ENCODE results near the gene ATP2A3. TPM values are rescaled to one million over a fixed set of nuclear protein-coding genes. Genes with fewer than 3 reads are reported as not detected.

ATP2A3 gene
- total RNA-seq, 4 donors from 2014 or later, result 5.7 to 33.6 (median 17.5) TPM

DNA sequence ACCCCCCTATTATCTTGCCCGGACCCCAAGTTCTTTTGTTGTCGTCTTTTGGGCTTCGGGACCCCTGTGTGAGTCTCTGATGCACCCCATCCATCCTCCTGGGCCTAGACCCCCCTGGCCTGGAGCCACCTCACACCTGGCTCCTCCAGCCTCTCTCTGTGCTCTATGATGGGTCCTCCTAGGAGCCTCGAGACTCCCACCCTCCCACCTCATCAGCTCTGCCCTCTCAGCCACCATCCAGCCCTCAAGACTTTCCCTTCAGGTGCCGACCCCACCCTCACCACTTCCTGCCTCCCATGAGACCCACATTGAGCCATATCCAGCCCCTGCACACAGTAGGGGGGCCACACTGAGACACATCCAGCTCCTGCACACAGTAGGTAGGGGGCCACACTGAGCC is 8.7 kb upstream of the ATP2A3 start:
- TF ChIP-seq, protein P1, sequence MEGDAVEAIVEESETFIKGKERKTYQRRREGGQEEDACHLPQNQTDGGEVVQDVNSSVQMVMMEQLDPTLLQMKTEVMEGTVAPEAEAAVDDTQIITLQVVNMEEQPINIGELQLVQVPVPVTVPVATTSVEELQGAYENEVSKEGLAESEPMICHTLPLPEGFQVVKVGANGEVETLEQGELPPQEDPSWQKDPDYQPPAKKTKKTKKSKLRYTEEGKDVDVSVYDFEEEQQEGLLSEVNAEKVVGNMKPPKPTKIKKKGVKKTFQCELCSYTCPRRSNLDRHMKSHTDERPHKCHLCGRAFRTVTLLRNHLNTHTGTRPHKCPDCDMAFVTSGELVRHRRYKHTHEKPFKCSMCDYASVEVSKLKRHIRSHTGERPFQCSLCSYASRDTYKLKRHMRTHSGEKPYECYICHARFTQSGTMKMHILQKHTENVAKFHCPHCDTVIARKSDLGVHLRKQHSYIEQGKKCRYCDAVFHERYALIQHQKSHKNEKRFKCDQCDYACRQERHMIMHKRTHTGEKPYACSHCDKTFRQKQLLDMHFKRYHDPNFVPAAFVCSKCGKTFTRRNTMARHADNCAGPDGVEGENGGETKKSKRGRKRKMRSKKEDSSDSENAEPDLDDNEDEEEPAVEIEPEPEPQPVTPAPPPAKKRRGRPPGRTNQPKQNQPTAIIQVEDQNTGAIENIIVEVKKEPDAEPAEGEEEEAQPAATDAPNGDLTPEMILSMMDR (IDR thresholded peaks at IDR 0.05), result no peak
- no peak for TF ChIP-seq POLR2A (IDR thresholded peaks at IDR 0.05)
- intact Hi-C loops (cut with DNase I; ENCODE audit: low total_unique reads), result no loop called here
- no peaks in the 10 kb centered on the region for H3K4me1 ChIP-seq

DNA sequence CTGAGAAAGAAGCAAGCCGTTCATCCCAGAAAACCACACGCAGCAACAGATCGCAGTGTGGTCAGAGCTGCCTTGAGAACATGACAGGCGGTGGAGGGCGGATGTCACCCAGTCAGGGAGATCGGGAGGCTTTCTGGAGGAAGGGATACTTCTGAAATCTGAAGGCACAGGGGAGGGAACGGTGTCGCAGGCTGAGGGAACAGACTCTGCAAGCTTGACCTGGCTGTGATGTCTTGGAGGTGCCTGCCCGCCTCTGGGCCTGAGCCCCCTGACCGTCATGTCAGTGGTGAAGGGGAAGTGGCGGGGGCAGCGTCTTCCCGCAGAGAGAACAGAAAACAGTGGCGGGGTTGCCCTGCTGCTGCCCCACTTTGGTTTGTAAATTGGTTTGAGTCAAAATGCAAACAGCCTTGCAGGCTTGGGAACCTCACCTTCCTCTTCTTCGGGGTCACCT is 8.1 kb upstream of the ATP2A3 start:
- Histone ChIP-seq H3K36me3 (no peaks in the 10 kb centered on the region), H3K27me3 (no peaks in the 10 kb centered on the region), H3K9me3 (no peaks in the 10 kb centered on the region), H3K4me3 (no peak overlapping the region), H3K27ac (no peak overlapping the region), H3K4me1 (no peaks in the 10 kb centered on the region)
- TF ChIP-seq, protein P1 (IDR thresholded peaks at IDR 0.05), result no peak
- no peak for TF ChIP-seq POLR2A (IDR thresholded peaks at IDR 0.05)
- DNase-seq, result no peak
- intact Hi-C loops (cut with DNase I; ENCODE audit: low total_unique reads), result no loop called here

More for the DNA sequence above, 8.7 kb upstream of the ATP2A3 start:
- H3K9me3 ChIP-seq, result no peaks in the 10 kb centered on the region
- H3K36me3 ChIP-seq, result no peaks in the 10 kb centered on the region
- no peaks in the 10 kb centered on the region for H3K27me3 ChIP-seq
- no peak overlapping the region for H3K27ac ChIP-seq
- DNase-seq, result no peak
- H3K4me3 ChIP-seq, result no peak overlapping the region

DNA sequence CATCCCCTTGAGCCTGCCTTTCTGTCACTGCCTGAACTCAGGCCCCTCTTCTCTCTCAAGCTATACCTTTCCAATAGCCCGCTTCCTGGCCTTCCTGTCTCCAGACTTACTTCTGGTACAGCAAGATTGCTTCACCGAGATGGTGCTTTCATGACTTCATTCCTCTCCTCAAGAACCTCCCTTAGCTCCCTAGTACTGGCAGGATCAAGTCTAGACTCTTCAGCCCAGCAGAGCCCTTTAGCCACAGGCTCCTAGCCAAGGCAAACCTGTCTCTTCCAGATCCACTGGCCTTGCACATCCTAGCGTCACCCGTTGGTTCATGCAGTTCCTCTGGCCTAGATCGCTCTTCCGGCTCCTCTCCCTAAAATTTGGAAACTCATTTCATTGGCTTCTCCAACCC is 6.4 kb upstream of the ATP2A3 start:
- Histone ChIP-seq H3K27me3 (no peaks in the 10 kb centered on the region), H3K36me3 (no peaks in the 10 kb centered on the region), H3K4me1 (no peaks in the 10 kb centered on the region), H3K4me3 (no peak overlapping the region), H3K9me3 (no peaks in the 10 kb centered on the region), H3K27ac (no peak overlapping the region)
- intact Hi-C loops (cut with DNase I; ENCODE audit: low total_unique reads), result no loop called here
- TF ChIP-seq, protein P1 (IDR thresholded peaks at IDR 0.05), result no peak
- no peak for DNase-seq

DNA sequence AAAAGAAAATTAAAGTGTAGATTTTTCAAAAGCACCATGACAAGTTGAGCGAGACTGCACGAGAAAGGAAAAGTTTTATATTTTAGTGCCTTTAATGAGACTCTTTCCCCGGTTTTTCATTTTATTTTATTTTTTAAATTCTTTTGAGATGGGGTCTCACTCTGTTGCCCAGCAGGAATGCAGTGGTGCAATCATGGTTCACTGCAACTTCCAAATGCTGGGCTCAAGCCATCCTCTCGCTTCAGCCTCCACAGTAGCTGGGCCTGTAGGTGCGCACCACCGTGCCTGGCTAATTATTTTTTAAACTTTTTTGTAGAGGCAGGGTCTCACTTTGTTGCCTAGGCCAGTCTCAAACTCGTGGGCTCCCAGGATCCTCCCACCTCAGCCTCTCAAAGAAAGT is 5.7 kb upstream of the ATP2A3 start:
- Histone ChIP-seq H3K9me3 (no peaks in the 10 kb centered on the region), H3K36me3 (no peaks in the 10 kb centered on the region), H3K27ac (no peak overlapping the region), H3K4me1 (peaks cover 0 to under 1% of the 10 kb centered on the region in 2 donors), H3K27me3 (no peaks in the 10 kb centered on the region), H3K4me3 (no peak overlapping the region)
- intact Hi-C loops (cut with DNase I; ENCODE audit: low total_unique reads), result no loop called here
- DNase-seq, result no peak
- TF ChIP-seq, protein P1 (IDR thresholded peaks at IDR 0.05), result no peak
- TF ChIP-seq POLR2A (IDR thresholded peaks at IDR 0.05), result no peak

DNA sequence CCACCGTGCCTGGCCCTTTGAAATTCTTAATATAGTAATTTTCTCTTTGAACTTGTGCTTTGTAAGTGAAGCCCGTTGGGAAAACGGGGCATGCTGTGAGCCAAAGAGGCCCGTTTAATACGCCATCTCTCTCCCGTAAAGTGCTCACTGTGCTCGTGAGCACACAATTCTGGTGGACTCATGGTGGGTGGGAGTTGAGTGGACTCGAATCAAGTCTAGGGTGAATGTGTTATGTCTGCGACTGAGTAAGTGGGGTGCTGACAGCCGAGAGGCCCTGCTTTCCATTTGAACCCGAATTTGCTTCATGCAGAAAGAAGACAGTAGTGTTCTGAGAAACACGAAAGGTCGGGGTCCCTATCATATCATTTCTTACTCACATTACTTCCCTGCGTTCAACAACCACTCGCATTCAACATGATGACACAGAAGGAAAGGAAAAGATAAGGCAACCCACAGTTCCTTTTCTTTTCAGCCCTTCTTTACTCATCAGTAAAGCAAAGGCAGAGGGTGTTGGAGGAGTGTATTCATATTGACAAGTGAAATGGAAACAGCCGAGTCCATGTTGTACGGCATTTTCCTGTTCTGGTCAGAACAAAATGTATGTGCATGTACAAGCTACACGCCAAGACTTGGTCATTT is 4.8 kb upstream of the ATP2A3 start:
- no peak overlapping the region for H3K4me3 ChIP-seq
- H3K27ac ChIP-seq, result no peak overlapping the region
- no peak for TF ChIP-seq POLR2A (IDR thresholded peaks at IDR 0.05)
- TF ChIP-seq, protein P1 (IDR thresholded peaks at IDR 0.05), result no peak
- peaks cover 0 to 10% of the 10 kb centered on the region in 2 donors for H3K4me1 ChIP-seq
- intact Hi-C loops (cut with DNase I; ENCODE audit: low total_unique reads), result no loop called here
- H3K27me3 ChIP-seq, result no peaks in the 10 kb centered on the region
- DNase-seq, result no peak
- H3K9me3 ChIP-seq, result no peaks in the 10 kb centered on the region
- H3K36me3 ChIP-seq, result no peaks in the 10 kb centered on the region
